ES-I3 (cell line): ENCODE data around the gene OSBPL6.

ENCODE experiments used
- H3K36me3 ChIP-seq: 2 replicates; pipeline ENCODE4 v1.6.1; 2013; ENCODE audit warnings: mild to moderate bottlenecking, low read length, control low read depth, moderate library complexity; ENCODE audit not compliant: insufficient read depth
- H3K4me1 ChIP-seq: 2 replicates; pipeline ENCODE4 v1.6.1; 2013; ENCODE audit warnings: mild to moderate bottlenecking, control low read depth, low read length; ENCODE audit not compliant: insufficient read depth
- H3K9ac ChIP-seq: 2 replicates; pipeline ENCODE4 v1.6.1; 2013; ENCODE audit warnings: low read depth, mild to moderate bottlenecking, low read length, moderate library complexity
- H3K9me3 ChIP-seq: 2 replicates; pipeline ENCODE4 v1.6.1; 2013; ENCODE audit warnings: mild to moderate bottlenecking, low read length, moderate library complexity; ENCODE audit not compliant: control insufficient read depth, insufficient read depth

OSBPL6 gene

GRCh38 chr2:178374865-178375264, 180.6 kb downstream of the OSBPL6 start:
- Histone ChIP-seq H3K36me3 (no peaks in the 10 kb centered on the region), H3K4me1 (no peaks in the 10 kb centered on the region), H3K9ac (no peak overlapping the region), H3K9me3 (no peaks in the 10 kb centered on the region)

- no peaks in the 10 kb centered on the region for H3K4me1 ChIP-seq
- H3K9me3 ChIP-seq, result no peaks in the 10 kb centered on the region
- no peak overlapping the region for H3K9ac ChIP-seq
- H3K36me3 ChIP-seq, result no peaks in the 10 kb centered on the region
These were observed 182.7 kb downstream of the OSBPL6 start for GRCh38 chr2:178377046-178377445.

- Histone ChIP-seq H3K9me3 (no peaks in the 10 kb centered on the region), H3K4me1 (no peaks in the 10 kb centered on the region), H3K9ac (no peak overlapping the region), H3K36me3 (no peaks in the 10 kb centered on the region)
These were observed 185.1 kb downstream of the OSBPL6 start for GRCh38 chr2:178379162-178380004.

GRCh38 chr2:178380763-178381162, 186.5 kb downstream of the OSBPL6 start:
- H3K9me3 ChIP-seq, result no peaks in the 10 kb centered on the region
- H3K36me3 ChIP-seq, result no peaks in the 10 kb centered on the region
- no peak overlapping the region for H3K9ac ChIP-seq
- H3K4me1 ChIP-seq, result no peaks in the 10 kb centered on the region

GRCh38 chr2:178383718-178384117, 189.4 kb downstream of the OSBPL6 start:
- Histone ChIP-seq H3K9me3 (no peaks in the 10 kb centered on the region), H3K9ac (no peak overlapping the region), H3K4me1 (no peaks in the 10 kb centered on the region), H3K36me3 (no peaks in the 10 kb centered on the region)

GRCh38 chr2:178385595-178386148, 191.4 kb downstream of the OSBPL6 start:
- no peak overlapping the region for H3K9ac ChIP-seq
- H3K4me1 ChIP-seq, result no peaks in the 10 kb centered on the region
- H3K9me3 ChIP-seq, result no peaks in the 10 kb centered on the region
- no peaks in the 10 kb centered on the region for H3K36me3 ChIP-seq

GRCh38 chr2:178386986-178387597, 192.8 kb downstream of the OSBPL6 start:
- Histone ChIP-seq H3K36me3 (no peaks in the 10 kb centered on the region), H3K4me1 (no peaks in the 10 kb centered on the region), H3K9me3 (no peaks in the 10 kb centered on the region)

GRCh38 chr2:178388287-178388686, 194.0 kb downstream of the OSBPL6 start:
- Histone ChIP-seq H3K9ac (no peak overlapping the region), H3K36me3 (no peaks in the 10 kb centered on the region), H3K9me3 (no peaks in the 10 kb centered on the region), H3K4me1 (no peaks in the 10 kb centered on the region)

More at GRCh38 chr2:178386986-178387597, 192.8 kb downstream of the OSBPL6 start:
- no peak overlapping the region for H3K9ac ChIP-seq

GRCh38 chr2:178391701-178392100, 197.4 kb downstream of the OSBPL6 start:
- H3K4me1 ChIP-seq, result no peaks in the 10 kb centered on the region
- H3K9ac ChIP-seq, result no peak overlapping the region
- H3K36me3 ChIP-seq, result no peaks in the 10 kb centered on the region
- no peaks in the 10 kb centered on the region for H3K9me3 ChIP-seq

GRCh38 chr2:178392215-178392614, 197.9 kb downstream of the OSBPL6 start:
- H3K4me1 ChIP-seq, result no peaks in the 10 kb centered on the region
- no peak overlapping the region for H3K9ac ChIP-seq
- no peaks in the 10 kb centered on the region for H3K9me3 ChIP-seq
- H3K36me3 ChIP-seq, result no peaks in the 10 kb centered on the region

- Histone ChIP-seq H3K4me1 (no peaks in the 10 kb centered on the region), H3K9ac (no peak overlapping the region), H3K9me3 (no peaks in the 10 kb centered on the region), H3K36me3 (no peaks in the 10 kb centered on the region)
These were observed 200.5 kb downstream of the OSBPL6 start for GRCh38 chr2:178394859-178395258.

- no peak overlapping the region for H3K9ac ChIP-seq
- H3K4me1 ChIP-seq, result no peaks in the 10 kb centered on the region
- H3K36me3 ChIP-seq, result no peaks in the 10 kb centered on the region
- H3K9me3 ChIP-seq, result no peaks in the 10 kb centered on the region
These were observed 201.0 kb downstream of the OSBPL6 start for GRCh38 chr2:178395295-178395694.

GRCh38 chr2:178395941-178396570, 201.7 kb downstream of the OSBPL6 start:
- H3K9me3 ChIP-seq, result no peaks in the 10 kb centered on the region
- no peaks in the 10 kb centered on the region for H3K36me3 ChIP-seq
- H3K4me1 ChIP-seq, result no peaks in the 10 kb centered on the region
- H3K9ac ChIP-seq, result no peak overlapping the region

GRCh38 chr2:178397002-178397605, 202.8 kb downstream of the OSBPL6 start:
- Histone ChIP-seq H3K9me3 (no peaks in the 10 kb centered on the region), H3K4me1 (no peaks in the 10 kb centered on the region), H3K36me3 (no peaks in the 10 kb centered on the region), H3K9ac (no peak overlapping the region)
